HG02678 (cell line): ENCODE measurements around the gene GALR1.

ENCODE experiments used
- ATAC-seq: cut with Tn5 transposase; IDR thresholded peaks from one replicate; pipeline ENCODE4 v1.9.1; 2021; ENCODE audit warnings: mild to moderate bottlenecking, moderate library complexity; ENCODE audit not compliant: unreplicated experiment

Gene GALR1

DNA sequence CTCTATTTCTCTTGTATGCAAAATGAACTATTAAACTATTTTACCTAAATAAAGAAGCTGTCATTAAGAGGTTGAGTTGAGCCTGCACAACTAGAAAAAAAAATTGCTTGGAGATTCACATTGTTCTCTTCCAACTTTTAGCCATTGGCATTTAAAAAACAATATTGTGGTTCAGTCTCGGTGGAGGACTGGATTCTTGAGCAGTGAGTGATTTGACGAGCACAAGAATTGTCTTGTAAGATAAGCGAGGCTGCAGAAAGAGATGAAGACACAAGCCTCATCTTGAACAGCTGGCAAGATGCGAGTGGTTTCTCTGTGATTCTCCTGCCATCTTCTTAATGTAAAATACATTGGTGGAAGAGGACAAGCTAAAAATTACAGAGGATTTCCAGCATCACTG is 67.0 kb downstream of the GALR1 start:
- ATAC-seq: no peak

- no peak for ATAC-seq
These were observed 71.4 kb downstream of the GALR1 start for GRCh38 chr18:77320971-77321559.

- no peak for ATAC-seq
These were observed 72.5 kb downstream of the GALR1 start for GRCh38 chr18:77321823-77322805.

GRCh38 chr18:77323640-77324299 is 74.1 kb downstream of the GALR1 start:
- no peak for ATAC-seq
